Glomerular visceral epithelial cell (primary cell): ENCODE results near the gene MYH14.
"Not testable (repeated sequence)": the region's sequence is repeated elsewhere in the genome, so short reads cannot be mapped to it uniquely, and the experiment has no call there.

ENCODE experiments used
- DNase-seq: peaks from one replicate; pipeline ENCODE4 v3.0.0-alpha.2; 2016; ENCODE audit errors: extremely low spot score

The MYH14 gene

GRCh38 chr19:50333235-50333736 is 129.9 kb downstream of the MYH14 start:
- peak; percentile 42 for DNase-seq

- DNase-seq = peak; percentile 60
Observed at GRCh38 chr19:50333737-50334617, 130.6 kb downstream of the MYH14 start.

- DNase-seq = no peak
Observed at GRCh38 chr19:50334741-50335421, 131.5 kb downstream of the MYH14 start.

- DNase-seq = not testable (repeated sequence)
Observed at GRCh38 chr19:50337031-50337430, 133.6 kb downstream of the MYH14 start.

- DNase-seq = no peak
Observed at GRCh38 chr19:50340331-50340730, 136.9 kb downstream of the MYH14 start.

GRCh38 chr19:50341091-50341564 is 137.7 kb downstream of the MYH14 start:
- DNase-seq = no peak

- DNase-seq = no peak
Observed at GRCh38 chr19:50344661-50345318, 141.4 kb downstream of the MYH14 start.

GRCh38 chr19:50347089-50347581 is 143.7 kb downstream of the MYH14 start:
- DNase-seq = peak; percentile 21

GRCh38 chr19:50349277-50350057 is 146.0 kb downstream of the MYH14 start:
- DNase-seq = no peak

GRCh38 chr19:50352242-50352641 is 148.8 kb downstream of the MYH14 start:
- DNase-seq = no peak

GRCh38 chr19:50353487-50353880 is 150.1 kb downstream of the MYH14 start:
- not testable (repeated sequence) for DNase-seq

GRCh38 chr19:50356691-50357177 is 153.3 kb downstream of the MYH14 start:
- no peak for DNase-seq

GRCh38 chr19:50357178-50358100 is 154.0 kb downstream of the MYH14 start:
- DNase-seq = peak; percentile 73

GRCh38 chr19:50358483-50359327 is 155.3 kb downstream of the MYH14 start:
- DNase-seq = no peak

- no peak for DNase-seq
Observed at GRCh38 chr19:50359328-50359818, 156.0 kb downstream of the MYH14 start.
